Psoas muscle (tissue), 8 donors: Measurements from ENCODE around the gene TCERG1L. TPM values are rescaled to one million over a fixed set of nuclear protein-coding genes. Genes with fewer than 3 reads are reported as not detected.
A peak's percentile ranks its signal among the peaks of the same experiment; 100 is the strongest.

Source experiments
- ATAC-seq, 4 donors: fragments of 200-7000 bp; cut with Tn5 transposase; one replicate each; pipeline ENCODE4 v1.9.1; 2020; ENCODE audit warnings: moderate library complexity in 3 of 4, mild to moderate bottlenecking in 2 of 4
- DNase-seq, 2 donors: peaks; one replicate each; pipeline ENCODE4 v3.0.0-alpha.2; 2020
- H3K27ac ChIP-seq: fragments of 200-600 bp; one replicate; pipeline ENCODE4 v1.8.0; 2022
- H3K27me3 ChIP-seq, 3 donors: fragments of 200-600 bp in 1 of 3; one replicate each; pipeline versions ENCODE4 v1.6.1 to v1.8.0; 2013 to 2022; ENCODE audit warnings: low read length in 2 of 3, mild to moderate bottlenecking in 2 of 3, moderate library complexity in 1 of 3; ENCODE audit not compliant: insufficient read depth in 3 of 3
- H3K36me3 ChIP-seq, 2 donors: fragments of 200-600 bp in 1 of 2; one replicate each; pipeline versions ENCODE4 v1.6.1 to v1.8.0; 2013 to 2022; ENCODE audit warnings: low read depth in 1 of 2, mild to moderate bottlenecking in 1 of 2, moderate library complexity in 1 of 2; ENCODE audit not compliant: insufficient read depth in 1 of 2
- H3K4me1 ChIP-seq: fragments of 200-600 bp; one replicate; pipeline ENCODE4 v1.8.0; 2022
- H3K4me3 ChIP-seq: fragments of 200-600 bp; one replicate; pipeline ENCODE4 v1.8.0; 2022; ENCODE audit warnings: mild to moderate bottlenecking
- H3K9me3 ChIP-seq: fragments of 200-600 bp; one replicate; pipeline ENCODE4 v1.8.0; 2022
- WGBS, 3 donors: extraction: QIAGEN DNeasy Blood & Tissue Kit; methylation state at CpG; one replicate each; pipeline versions ENCODE4 v1.1.6 to v1.1.7; 2013; 5-methylcytosine and 5-hydroxymethylcytosine counted together
- intact Hi-C, 2 donors: fragments of 100-400 bp; cut with DNase I; formaldehyde crosslinking; loops; one replicate each; pipeline versions ENCODE4 v1.11.0 to v1.14.2; 2022
- polyA plus RNA-seq, 3 donors: library from polyadenylated mRNA; stranded (reverse); fragments of 200-250 nt; gene quantifications; one replicate each; pipeline ENCODE4 v1.2.3, GENCODE V29; 2013
- total RNA-seq, 4 donors: library from RNA; stranded (reverse); fragmentation: NEBNext Ultra II Directional in 2 of 4; extraction: Animal tissue kit (Norgen Biotek cat#: 25700) in 2 of 4; gene quantifications; one replicate each; pipeline versions ENCODE4 v1.2.1 to v1.2.4, GENCODE V29; 2021 to 2023
- TF ChIP-seq, protein P1 (sequence below): fragments of 200-600 bp; IDR thresholded peaks from one replicate; pipeline ENCODE4 v1.8.0; 2022; ENCODE audit warnings: antibody characterized with exemption
- donor health status: healthy with polysubstance abuse.
- donor health status: DM: no; HTN: no; CAD: no; lungs with moderate emphysema.
- donor health status: Bipolar disorder and iron deficiency.
- donor health status: healthy.
- donor health status: DM: yes; HTN: yes; CAD: no.
- donor health status: DM: no; HTN: no; CAD: no.
- donor health status: DM: no; HTN: no; CAD: no.
- donor health status: DM: yes; HTN: yes; CAD: no.

TCERG1L gene
- total and polyA plus RNA-seq, 7 donors: 0.01 TPM; not detected in 6

DNA sequence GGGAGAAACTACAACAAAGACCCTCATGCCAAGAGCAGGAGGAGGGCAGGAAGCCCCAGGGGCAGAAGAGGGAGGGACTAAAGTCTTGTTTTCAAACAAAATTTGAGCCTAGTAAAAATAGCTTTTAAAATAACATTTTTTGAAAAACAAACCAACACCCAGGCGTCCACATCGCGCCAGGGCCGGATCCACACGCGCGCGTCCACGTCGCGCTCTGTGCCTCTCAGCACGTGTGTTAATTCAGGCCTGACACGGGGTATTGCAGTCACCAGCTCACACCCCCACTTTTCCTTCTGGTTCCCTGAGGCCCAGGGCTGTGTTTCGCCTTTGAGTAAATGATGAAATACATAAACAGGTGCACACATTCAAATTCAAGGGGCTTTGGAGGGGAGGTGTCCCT lies 196.2 kb downstream of the TCERG1L start:
- 74 to 85% (median 79%) methylated on average over 14 of the region's 14 CpGs for WGBS, 3 donors
- TF ChIP-seq, protein P1, sequence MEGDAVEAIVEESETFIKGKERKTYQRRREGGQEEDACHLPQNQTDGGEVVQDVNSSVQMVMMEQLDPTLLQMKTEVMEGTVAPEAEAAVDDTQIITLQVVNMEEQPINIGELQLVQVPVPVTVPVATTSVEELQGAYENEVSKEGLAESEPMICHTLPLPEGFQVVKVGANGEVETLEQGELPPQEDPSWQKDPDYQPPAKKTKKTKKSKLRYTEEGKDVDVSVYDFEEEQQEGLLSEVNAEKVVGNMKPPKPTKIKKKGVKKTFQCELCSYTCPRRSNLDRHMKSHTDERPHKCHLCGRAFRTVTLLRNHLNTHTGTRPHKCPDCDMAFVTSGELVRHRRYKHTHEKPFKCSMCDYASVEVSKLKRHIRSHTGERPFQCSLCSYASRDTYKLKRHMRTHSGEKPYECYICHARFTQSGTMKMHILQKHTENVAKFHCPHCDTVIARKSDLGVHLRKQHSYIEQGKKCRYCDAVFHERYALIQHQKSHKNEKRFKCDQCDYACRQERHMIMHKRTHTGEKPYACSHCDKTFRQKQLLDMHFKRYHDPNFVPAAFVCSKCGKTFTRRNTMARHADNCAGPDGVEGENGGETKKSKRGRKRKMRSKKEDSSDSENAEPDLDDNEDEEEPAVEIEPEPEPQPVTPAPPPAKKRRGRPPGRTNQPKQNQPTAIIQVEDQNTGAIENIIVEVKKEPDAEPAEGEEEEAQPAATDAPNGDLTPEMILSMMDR: no peak
- DNase-seq: no peak

DNA sequence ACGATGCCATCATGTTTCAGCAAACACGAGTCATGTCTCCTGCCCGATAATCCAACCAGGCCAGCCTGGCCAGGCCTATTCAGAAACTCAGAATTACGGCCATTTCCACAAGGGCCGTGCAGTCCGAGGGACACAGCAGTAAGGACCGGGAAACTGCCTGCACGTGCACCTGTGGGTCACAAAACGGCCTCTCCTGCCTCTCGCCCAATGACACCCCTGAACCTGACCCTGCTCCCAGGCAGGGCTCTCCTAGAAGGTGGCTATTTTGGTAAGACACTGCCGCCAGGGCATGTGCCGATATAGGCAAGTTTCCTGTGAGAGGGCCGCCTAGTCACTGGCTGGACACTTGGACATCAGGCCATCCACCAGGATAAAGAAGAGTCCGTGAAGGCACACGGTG lies 196.7 kb downstream of the TCERG1L start:
- Histone ChIP-seq H3K4me3 (no peak overlapping the region), H3K27me3 (peaks cover 0 to 3% (median 0%) of the 10 kb centered on the region in 3 donors), H3K9me3 (no peaks in the 10 kb centered on the region), H3K36me3 (no peaks in the 10 kb centered on the region), H3K27ac (no peak overlapping the region), H3K4me1 (no peaks in the 10 kb centered on the region)
- 90 to 92% (median 90%) methylated on average over 15 of the region's 15 CpGs for WGBS, 3 donors
- TF ChIP-seq, protein P1: no peak
- intact Hi-C loops: no loop called here
- ATAC-seq (no peak), DNase-seq (no peak)

More for the DNA sequence above, 196.2 kb downstream of the TCERG1L start:
- Histone ChIP-seq H3K27ac (no peak overlapping the region), H3K27me3 (peaks cover 0 to 3% (median 0%) of the 10 kb centered on the region in 3 donors), H3K9me3 (no peaks in the 10 kb centered on the region), H3K4me1 (no peaks in the 10 kb centered on the region), H3K4me3 (no peak overlapping the region), H3K36me3 (no peaks in the 10 kb centered on the region)
- intact Hi-C loops: no loop called here
- ATAC-seq: no peak

DNA sequence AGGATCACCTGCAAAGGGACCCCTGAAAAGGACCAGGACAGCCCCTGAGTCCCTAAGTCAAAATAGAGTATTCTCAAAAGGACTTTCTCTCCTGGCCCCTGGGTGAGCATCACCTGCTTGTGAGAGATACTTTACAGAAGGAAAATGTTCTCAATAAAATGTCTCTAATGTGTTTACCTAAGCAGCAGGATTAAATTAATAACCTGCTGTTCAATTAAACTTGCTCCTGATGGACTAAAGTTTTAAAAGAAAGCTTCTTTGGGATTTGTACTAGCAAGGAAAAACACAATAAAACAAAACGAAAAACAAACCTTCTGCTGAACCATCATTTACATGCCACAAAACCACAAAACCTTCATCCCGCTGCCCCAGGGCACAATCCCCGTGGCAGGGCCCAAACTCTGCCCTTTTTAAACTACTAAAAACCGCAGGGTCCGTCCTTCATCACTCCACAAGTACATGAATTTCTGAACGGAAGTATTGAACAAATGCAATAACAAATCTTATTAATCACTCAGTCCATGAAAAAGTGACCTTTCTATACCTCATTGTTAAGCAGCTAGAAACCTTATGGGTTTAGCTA lies 197.7 kb downstream of the TCERG1L start:
- no peaks in the 10 kb centered on the region for H3K9me3 ChIP-seq
- H3K27me3 ChIP-seq: peaks cover 0 to 3% (median 0%) of the 10 kb centered on the region in 3 donors
- no peak overlapping the region for H3K27ac ChIP-seq
- DNase-seq: no peak
- 87 to 93% (median 91%) methylated on average over 6 of the region's 6 CpGs for WGBS, 3 donors
- no peak overlapping the region for H3K4me3 ChIP-seq
- H3K4me1 ChIP-seq: no peaks in the 10 kb centered on the region
- no peaks in the 10 kb centered on the region for H3K36me3 ChIP-seq
- no peak for ATAC-seq
- TF ChIP-seq, protein P1: no peak
- intact Hi-C loops: no loop called here

DNA sequence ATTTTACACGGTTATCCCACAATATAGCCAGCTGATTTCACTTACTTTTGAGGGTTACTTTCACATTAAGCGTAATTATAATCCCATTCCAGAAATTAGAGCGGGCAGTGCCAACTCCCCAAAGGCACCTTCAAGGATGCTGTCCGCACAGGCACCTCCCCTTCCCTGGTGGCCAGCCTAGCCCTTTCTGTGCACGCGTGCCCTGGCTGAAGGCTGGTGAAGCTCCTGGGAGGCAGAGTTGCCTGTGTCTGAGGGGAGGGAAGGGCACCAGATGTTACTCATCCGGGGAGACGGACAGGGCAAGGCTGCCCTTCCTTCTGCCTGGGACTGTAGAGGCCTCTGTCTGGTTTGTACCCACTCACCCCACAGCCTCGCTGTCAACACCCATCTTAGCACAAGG lies 198.4 kb downstream of the TCERG1L start:
- Histone ChIP-seq H3K9me3 (no peaks in the 10 kb centered on the region), H3K4me3 (no peak overlapping the region), H3K27me3 (peaks cover 0 to 3% (median 0%) of the 10 kb centered on the region in 3 donors), H3K36me3 (no peaks in the 10 kb centered on the region), H3K27ac (no peak overlapping the region), H3K4me1 (no peaks in the 10 kb centered on the region)
- intact Hi-C loops: no loop called here
- ATAC-seq (no peak), DNase-seq (peak in 1 of 2 donors; percentile 8)
- TF ChIP-seq, protein P1: no peak
- WGBS, 3 donors: 91 to 94% (median 91%) methylated on average over 9 of the region's 9 CpGs

DNA sequence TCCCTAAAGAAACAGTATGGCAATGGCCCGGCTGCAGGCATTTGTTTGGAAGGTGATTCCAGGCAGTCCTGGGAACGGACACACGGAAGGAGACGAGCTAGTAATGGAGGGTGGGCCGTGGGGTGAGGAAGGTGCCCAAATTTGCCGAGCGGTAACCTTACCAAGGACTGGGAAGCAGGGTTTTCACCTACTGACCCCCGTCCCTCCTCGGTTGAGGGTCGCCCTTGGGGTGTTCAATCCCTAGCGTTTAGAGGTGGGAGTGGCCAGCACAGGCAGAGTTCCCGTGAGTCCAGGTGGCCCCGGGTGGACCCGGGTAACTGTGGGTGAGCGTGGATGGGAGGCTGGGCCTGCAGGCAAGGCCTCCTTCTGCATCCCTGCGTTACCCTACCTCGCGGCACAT lies 198.8 kb downstream of the TCERG1L start:
- Histone ChIP-seq H3K27ac (no peak overlapping the region), H3K36me3 (no peaks in the 10 kb centered on the region), H3K4me1 (no peaks in the 10 kb centered on the region), H3K9me3 (no peaks in the 10 kb centered on the region), H3K27me3 (peaks cover 0 to 3% (median 0%) of the 10 kb centered on the region in 3 donors), H3K4me3 (no peak overlapping the region)
- peak in 1 of 2 donors; percentile 25 for DNase-seq
- intact Hi-C loops: no loop called here
- ATAC-seq: no peak
- WGBS, 3 donors: 89 to 94% (median 91%) methylated on average over 14 to 18 of the region's 18 CpGs
- TF ChIP-seq, protein P1: no peak
